ENCODE results near the gene ARSJ.

GRCh38 chr4:113957956-113958355 lies 21.5 kb downstream of the ARSJ start:
- TF ChIP-seq CTCF (IDR thresholded peaks at IDR 0.05; ENCODE audit: low read length) (no peak), EZH2 (optimal IDR thresholded peaks at IDR 0.05; ENCODE audit: low read depth, low read length) (no peak)
